GM21576 (cell line): ENCODE data around the gene GPHN.

Source experiments
- ATAC-seq: cut with Tn5 transposase; IDR thresholded peaks from one replicate; pipeline ENCODE4 v1.9.1; 2021; ENCODE audit warnings: mild to moderate bottlenecking, moderate library complexity; ENCODE audit not compliant: unreplicated experiment

GPHN gene

GRCh38 chr14:67195279-67195678 lies 687.3 kb downstream of the GPHN start:
- ATAC-seq: no peak

GRCh38 chr14:67199016-67199415 lies 691.1 kb downstream of the GPHN start:
- no peak for ATAC-seq

GRCh38 chr14:67207810-67208209 lies 699.9 kb downstream of the GPHN start:
- ATAC-seq: no peak

GRCh38 chr14:67218126-67218525 lies 710.2 kb downstream of the GPHN start:
- no peak for ATAC-seq

- no peak for ATAC-seq
Observed at GRCh38 chr14:67221248-67221981, 713.5 kb downstream of the GPHN start.

- ATAC-seq: no peak
Observed at GRCh38 chr14:67221982-67222328, 714.0 kb downstream of the GPHN start.

- ATAC-seq: no peak
Observed at GRCh38 chr14:67225523-67225922, 717.6 kb downstream of the GPHN start.

- no peak for ATAC-seq
Observed at GRCh38 chr14:67228325-67228984, 720.5 kb downstream of the GPHN start.
